Measurements from ENCODE around the gene OBSL1. TPM values are rescaled to one million over a fixed set of nuclear protein-coding genes. Genes with fewer than 3 reads are reported as not detected.

The OBSL1 gene
- total RNA-seq, 1 experiment from 2014 or later: 25.5 TPM

DNA sequence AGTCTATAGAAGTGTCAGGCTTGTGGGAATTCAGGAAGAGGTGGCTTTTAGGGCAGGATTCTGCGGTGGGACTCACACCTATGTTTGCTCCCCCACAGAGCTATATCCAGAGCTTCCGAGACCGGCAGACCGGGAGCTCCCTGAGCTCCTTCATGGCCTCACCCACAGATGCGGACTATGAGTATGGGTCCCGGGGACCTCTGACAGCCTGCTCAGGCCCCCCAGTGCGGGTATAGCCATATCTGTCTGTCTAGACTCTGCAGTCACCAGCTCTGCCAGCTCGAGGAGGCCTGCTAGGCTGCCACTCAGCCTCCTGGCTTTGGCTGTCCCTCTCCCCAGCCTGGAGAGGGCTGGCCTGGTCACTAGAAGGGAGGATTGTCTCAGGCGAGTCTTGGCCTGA lies 21.7 kb downstream of the OBSL1 start:
- no peak for DNase-seq (ENCODE audit: low read depth, low spot score)
- in situ Hi-C loops (cut with HindIII; ENCODE audit: low pct_unique_long_range_greater_than_20kb, low sequenced_read_pairs) (no loop called here), intact Hi-C loops (cut with micrococcal nuclease; ENCODE audit: unreplicated experiment) (no loop called here)
- H3K27me3 ChIP-seq (ENCODE audit: control insufficient read depth, insufficient read depth, low read length): no peaks in the 10 kb centered on the region
- H3K4me3 ChIP-seq (ENCODE audit: low read depth in 2 of 2, low read length in 2 of 2): no peak overlapping the region
- BruUV-seq (replicated peaks): no TSS peak
- H3K36me3 ChIP-seq (ENCODE audit: control insufficient read depth, insufficient read depth, low read length): no peaks in the 10 kb centered on the region
- no peaks in the 10 kb centered on the region for H3K9me3 ChIP-seq (ENCODE audit: control insufficient read depth, insufficient read depth, low read depth, low read length)
- H3K4me1 ChIP-seq (ENCODE audit: control insufficient read depth, insufficient read depth, low read length): peaks cover 3% of the 10 kb centered on the region; the same call in 1 of the 2 replicates
- ChIA-PET POLR2A (no interaction called here), CTCF (no interaction called here)
- TF ChIP-seq, protein P1, sequence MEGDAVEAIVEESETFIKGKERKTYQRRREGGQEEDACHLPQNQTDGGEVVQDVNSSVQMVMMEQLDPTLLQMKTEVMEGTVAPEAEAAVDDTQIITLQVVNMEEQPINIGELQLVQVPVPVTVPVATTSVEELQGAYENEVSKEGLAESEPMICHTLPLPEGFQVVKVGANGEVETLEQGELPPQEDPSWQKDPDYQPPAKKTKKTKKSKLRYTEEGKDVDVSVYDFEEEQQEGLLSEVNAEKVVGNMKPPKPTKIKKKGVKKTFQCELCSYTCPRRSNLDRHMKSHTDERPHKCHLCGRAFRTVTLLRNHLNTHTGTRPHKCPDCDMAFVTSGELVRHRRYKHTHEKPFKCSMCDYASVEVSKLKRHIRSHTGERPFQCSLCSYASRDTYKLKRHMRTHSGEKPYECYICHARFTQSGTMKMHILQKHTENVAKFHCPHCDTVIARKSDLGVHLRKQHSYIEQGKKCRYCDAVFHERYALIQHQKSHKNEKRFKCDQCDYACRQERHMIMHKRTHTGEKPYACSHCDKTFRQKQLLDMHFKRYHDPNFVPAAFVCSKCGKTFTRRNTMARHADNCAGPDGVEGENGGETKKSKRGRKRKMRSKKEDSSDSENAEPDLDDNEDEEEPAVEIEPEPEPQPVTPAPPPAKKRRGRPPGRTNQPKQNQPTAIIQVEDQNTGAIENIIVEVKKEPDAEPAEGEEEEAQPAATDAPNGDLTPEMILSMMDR (IDR thresholded peaks at IDR 0.05): no peak
- TF ChIP-seq, protein P2, sequence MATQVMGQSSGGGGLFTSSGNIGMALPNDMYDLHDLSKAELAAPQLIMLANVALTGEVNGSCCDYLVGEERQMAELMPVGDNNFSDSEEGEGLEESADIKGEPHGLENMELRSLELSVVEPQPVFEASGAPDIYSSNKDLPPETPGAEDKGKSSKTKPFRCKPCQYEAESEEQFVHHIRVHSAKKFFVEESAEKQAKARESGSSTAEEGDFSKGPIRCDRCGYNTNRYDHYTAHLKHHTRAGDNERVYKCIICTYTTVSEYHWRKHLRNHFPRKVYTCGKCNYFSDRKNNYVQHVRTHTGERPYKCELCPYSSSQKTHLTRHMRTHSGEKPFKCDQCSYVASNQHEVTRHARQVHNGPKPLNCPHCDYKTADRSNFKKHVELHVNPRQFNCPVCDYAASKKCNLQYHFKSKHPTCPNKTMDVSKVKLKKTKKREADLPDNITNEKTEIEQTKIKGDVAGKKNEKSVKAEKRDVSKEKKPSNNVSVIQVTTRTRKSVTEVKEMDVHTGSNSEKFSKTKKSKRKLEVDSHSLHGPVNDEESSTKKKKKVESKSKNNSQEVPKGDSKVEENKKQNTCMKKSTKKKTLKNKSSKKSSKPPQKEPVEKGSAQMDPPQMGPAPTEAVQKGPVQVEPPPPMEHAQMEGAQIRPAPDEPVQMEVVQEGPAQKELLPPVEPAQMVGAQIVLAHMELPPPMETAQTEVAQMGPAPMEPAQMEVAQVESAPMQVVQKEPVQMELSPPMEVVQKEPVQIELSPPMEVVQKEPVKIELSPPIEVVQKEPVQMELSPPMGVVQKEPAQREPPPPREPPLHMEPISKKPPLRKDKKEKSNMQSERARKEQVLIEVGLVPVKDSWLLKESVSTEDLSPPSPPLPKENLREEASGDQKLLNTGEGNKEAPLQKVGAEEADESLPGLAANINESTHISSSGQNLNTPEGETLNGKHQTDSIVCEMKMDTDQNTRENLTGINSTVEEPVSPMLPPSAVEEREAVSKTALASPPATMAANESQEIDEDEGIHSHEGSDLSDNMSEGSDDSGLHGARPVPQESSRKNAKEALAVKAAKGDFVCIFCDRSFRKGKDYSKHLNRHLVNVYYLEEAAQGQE (IDR thresholded peaks at IDR 0.05; ENCODE audit: insufficient read depth in 1 of 2, low read depth in 2 of 2, low read length in 1 of 2): no peak
- TF ChIP-seq SIN3A (IDR thresholded peaks at IDR 0.05; ENCODE audit: borderline replicate concordance, insufficient read depth, low read depth, low read length) (no peak), POLR2AphosphoS5 (IDR thresholded peaks at IDR 0.05; ENCODE audit: low read depth, low read length) (no peak), TCF7L2 (IDR thresholded peaks at IDR 0.05; ENCODE audit: low read depth, low read length) (no peak)
- no peak for ATAC-seq
- no peak overlapping the region for H3K27ac ChIP-seq (ENCODE audit: low read length)

DNA sequence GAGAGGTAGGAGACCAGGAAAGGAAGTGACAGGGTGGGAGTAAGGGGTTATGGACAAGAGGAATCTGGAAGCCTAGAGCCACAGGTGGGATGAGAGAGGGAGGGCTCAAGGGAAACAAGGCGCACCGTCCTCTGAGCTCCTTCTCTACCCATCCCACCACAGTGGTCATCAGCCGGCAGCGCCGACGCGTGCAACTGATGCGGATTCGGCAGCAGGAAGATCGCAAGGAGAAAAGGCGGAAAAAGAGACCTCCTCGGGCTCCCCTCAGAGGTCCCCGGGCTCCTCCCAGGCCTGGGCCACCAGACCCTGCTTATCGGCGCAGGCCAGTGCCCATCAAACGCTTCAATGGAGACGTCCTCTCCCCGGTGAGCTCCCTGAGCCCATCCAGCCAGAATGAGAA lies 22.3 kb downstream of the OBSL1 start:
- POLR2A ChIA-PET: no interaction called here
- no peaks in the 10 kb centered on the region for H3K36me3 ChIP-seq (ENCODE audit: control insufficient read depth, insufficient read depth, low read length)
- TF ChIP-seq, protein P1 (IDR thresholded peaks at IDR 0.05): no peak
- TF ChIP-seq POLR2AphosphoS5 (IDR thresholded peaks at IDR 0.05; ENCODE audit: low read depth, low read length): no peak
- TF ChIP-seq SIN3A (IDR thresholded peaks at IDR 0.05; ENCODE audit: borderline replicate concordance, insufficient read depth, low read depth, low read length): no peak
- TF ChIP-seq TCF7L2 (IDR thresholded peaks at IDR 0.05; ENCODE audit: low read depth, low read length): no peak
- TF ChIP-seq, protein P2 (IDR thresholded peaks at IDR 0.05; ENCODE audit: insufficient read depth in 1 of 2, low read depth in 2 of 2, low read length in 1 of 2): no peak
- no peak overlapping the region for H3K27ac ChIP-seq (ENCODE audit: low read length)
- no peaks in the 10 kb centered on the region for H3K9me3 ChIP-seq (ENCODE audit: control insufficient read depth, insufficient read depth, low read depth, low read length)
- in situ Hi-C loops (cut with HindIII; ENCODE audit: low pct_unique_long_range_greater_than_20kb, low sequenced_read_pairs): no loop called here
- H3K4me1 ChIP-seq (ENCODE audit: control insufficient read depth, insufficient read depth, low read length): peaks cover 3% of the 10 kb centered on the region; the same call in 1 of the 2 replicates
- DNase-seq (ENCODE audit: low read depth, low spot score): no peak
- no peak overlapping the region for H3K4me3 ChIP-seq (ENCODE audit: low read depth in 2 of 2, low read length in 2 of 2)
- no peak for ATAC-seq
- no TSS peak for BruUV-seq (replicated peaks)
- no peaks in the 10 kb centered on the region for H3K27me3 ChIP-seq (ENCODE audit: control insufficient read depth, insufficient read depth, low read length)
- CTCF ChIA-PET: no interaction called here
- intact Hi-C loops (cut with micrococcal nuclease; ENCODE audit: unreplicated experiment): no loop called here

Measured in Panc1 (cell line).